Tibial nerve (tissue), 4 donors: ENCODE measurements around the gene VWC2. TPM values are rescaled to one million over a fixed set of nuclear protein-coding genes. Genes with fewer than 3 reads are reported as not detected.

ENCODE experiments used
- DNase-seq, 2 donors: peaks; one replicate each; pipeline ENCODE4 v3.0.0-alpha.2; 2019; ENCODE audit warnings: low spot score in 2 of 2
- H3K27ac ChIP-seq, 4 donors: fragments of 200-600 bp; sonication (generic) in 3 of 4; one replicate each; pipeline ENCODE4 v1.5.1; 2017 to 2019; ENCODE audit warnings: mild to moderate bottlenecking in 1 of 4
- H3K27me3 ChIP-seq, 2 donors: fragments of 200-600 bp; sonication (generic) in 1 of 2; one replicate each; pipeline versions ENCODE4 v1.5.1 to v1.6.0; 2017 to 2019
- H3K36me3 ChIP-seq, 3 donors: fragments of 200-600 bp; sonication (generic); one replicate each; pipeline ENCODE4 v1.5.1; 2018 to 2019
- H3K4me1 ChIP-seq, 4 donors: fragments of 200-600 bp; sonication (generic) in 3 of 4; one replicate each; pipeline ENCODE4 v1.5.1; 2017 to 2019
- H3K4me3 ChIP-seq, 4 donors: fragments of 200-600 bp; sonication (generic) in 3 of 4; one replicate each; pipeline ENCODE4 v1.5.1; 2017 to 2019; ENCODE audit warnings: mild to moderate bottlenecking in 1 of 4, moderate library complexity in 1 of 4
- H3K9me3 ChIP-seq, 4 donors: fragments of 200-600 bp; sonication (generic) in 3 of 4; one replicate each; pipeline ENCODE4 v1.5.1; 2017 to 2019
- EP300 ChIP-seq, 2 donors: sonication (generic); formaldehyde crosslinking; IDR thresholded peaks; one replicate each; pipeline ENCODE4 v1.6.1; 2017; ENCODE audit warnings: antibody characterized with exemption in 2 of 2, mild to moderate bottlenecking in 1 of 2
- POLR2A ChIP-seq, 2 donors: fragments of 450-650 bp; IDR thresholded peaks; one replicate each; pipeline ENCODE4 v1.6.1; 2017; ENCODE audit warnings: antibody characterized with exemption in 2 of 2, mild to moderate bottlenecking in 2 of 2, moderate library complexity in 2 of 2
- WGBS, 2 donors: methylation state at CpG; one replicate each; pipeline ENCODE4 v1.1.5; 2018; 5-methylcytosine and 5-hydroxymethylcytosine counted together
- total RNA-seq, 4 donors: library from RNA; depleted of rRNA; stranded (reverse); fragments of >200 nt; gene quantifications; one replicate each; pipeline ENCODE4 v1.1.0, GENCODE V29; 2016
- TF ChIP-seq, protein P1 (sequence below), 5 experiments: fragments of 200-600 bp in 3 of 5; fragments of 450-650 bp in 2 of 5; sonication (generic) in 3 of 5; IDR thresholded peaks; one replicate each; pipeline ENCODE4 v1.5.1; 2016 to 2019; ENCODE audit warnings: antibody characterized with exemption in 5 of 5, mild to moderate bottlenecking in 3 of 5, moderate library complexity in 2 of 5

The VWC2 gene
- total RNA-seq, 4 donors from 2014 or later: under 0.01 to 0.20 (median under 0.01) TPM

DNA sequence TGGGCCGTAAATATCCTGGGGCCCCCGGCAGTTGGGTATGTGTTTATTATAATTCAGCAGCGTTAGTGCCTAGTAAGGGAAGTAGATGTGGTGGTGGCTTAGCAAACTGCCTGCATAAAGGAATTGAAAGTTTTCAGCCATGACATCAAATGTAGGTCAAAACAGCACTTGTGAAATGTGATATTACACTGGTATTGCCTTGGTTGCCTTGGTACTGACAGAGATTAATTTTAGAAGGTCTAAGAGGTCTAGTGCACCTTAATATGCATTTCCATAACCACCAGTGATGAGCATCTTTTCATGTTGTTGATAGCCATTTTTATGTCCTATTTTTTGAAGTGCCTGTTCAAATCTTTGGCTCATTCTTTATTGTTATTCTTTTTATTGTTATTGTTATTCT, 50.1 kb downstream of the VWC2 start:
- no peak for DNase-seq
- no peak overlapping the region for H3K27ac ChIP-seq
- no peak overlapping the region for H3K4me3 ChIP-seq
- 87 to 88% methylated on average over 3 of the region's 3 CpGs for WGBS, 2 donors
- TF ChIP-seq, protein P1, sequence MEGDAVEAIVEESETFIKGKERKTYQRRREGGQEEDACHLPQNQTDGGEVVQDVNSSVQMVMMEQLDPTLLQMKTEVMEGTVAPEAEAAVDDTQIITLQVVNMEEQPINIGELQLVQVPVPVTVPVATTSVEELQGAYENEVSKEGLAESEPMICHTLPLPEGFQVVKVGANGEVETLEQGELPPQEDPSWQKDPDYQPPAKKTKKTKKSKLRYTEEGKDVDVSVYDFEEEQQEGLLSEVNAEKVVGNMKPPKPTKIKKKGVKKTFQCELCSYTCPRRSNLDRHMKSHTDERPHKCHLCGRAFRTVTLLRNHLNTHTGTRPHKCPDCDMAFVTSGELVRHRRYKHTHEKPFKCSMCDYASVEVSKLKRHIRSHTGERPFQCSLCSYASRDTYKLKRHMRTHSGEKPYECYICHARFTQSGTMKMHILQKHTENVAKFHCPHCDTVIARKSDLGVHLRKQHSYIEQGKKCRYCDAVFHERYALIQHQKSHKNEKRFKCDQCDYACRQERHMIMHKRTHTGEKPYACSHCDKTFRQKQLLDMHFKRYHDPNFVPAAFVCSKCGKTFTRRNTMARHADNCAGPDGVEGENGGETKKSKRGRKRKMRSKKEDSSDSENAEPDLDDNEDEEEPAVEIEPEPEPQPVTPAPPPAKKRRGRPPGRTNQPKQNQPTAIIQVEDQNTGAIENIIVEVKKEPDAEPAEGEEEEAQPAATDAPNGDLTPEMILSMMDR (IDR thresholded peaks at IDR 0.05): no peak
- TF ChIP-seq EP300 (IDR thresholded peaks at IDR 0.05) (no peak), POLR2A (IDR thresholded peaks at IDR 0.05) (no peak)
- H3K9me3 ChIP-seq: peaks cover 0 to 17% (median 0%) of the 10 kb centered on the region in 4 donors
- H3K4me1 ChIP-seq: no peaks in the 10 kb centered on the region
- no peaks in the 10 kb centered on the region for H3K36me3 ChIP-seq
- H3K27me3 ChIP-seq: no peaks in the 10 kb centered on the region

DNA sequence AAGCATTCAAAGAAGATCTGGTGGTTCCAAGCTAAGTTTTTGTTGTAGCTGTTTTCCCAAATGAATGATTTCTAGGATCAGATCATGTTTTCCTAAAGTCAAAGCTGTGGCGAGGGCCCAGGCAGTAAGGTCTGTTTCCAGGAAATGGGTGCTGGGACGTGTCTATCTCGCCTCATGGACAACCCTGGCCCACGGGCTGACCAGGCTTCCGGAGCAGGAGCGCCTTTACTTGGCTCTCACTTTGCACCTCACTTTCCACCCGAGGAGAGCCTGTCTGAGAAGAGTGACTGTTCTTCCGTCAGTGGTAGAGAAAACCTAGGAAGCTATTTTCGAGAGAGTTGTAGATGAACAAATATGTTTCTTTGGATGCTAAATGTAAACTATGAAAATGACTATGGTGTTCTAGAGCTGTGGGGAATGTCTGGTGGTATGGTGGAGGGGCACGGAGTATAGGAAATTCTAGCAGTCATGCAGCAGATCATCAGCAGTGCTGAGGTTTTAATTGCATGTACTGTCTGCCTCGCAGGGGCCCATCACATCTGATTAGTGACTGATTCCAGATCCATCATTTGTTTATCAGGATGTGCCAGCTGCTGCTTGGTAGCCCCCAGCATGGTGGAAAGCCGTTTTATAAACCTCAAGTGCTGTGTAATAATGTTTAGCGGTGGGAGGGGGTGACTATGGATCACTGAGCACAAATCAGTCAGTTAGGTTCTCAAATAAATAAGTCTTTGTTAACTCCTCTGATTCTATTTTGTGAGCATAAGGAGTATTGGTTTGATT, 66.6 kb downstream of the VWC2 start:
- TF ChIP-seq EP300 (IDR thresholded peaks at IDR 0.05): no peak
- TF ChIP-seq, protein P1 (IDR thresholded peaks at IDR 0.05): no peak
- TF ChIP-seq POLR2A (IDR thresholded peaks at IDR 0.05): no peak
- H3K27ac ChIP-seq: no peak overlapping the region
- no peak for DNase-seq
- 81 to 84% methylated on average over 13 of the region's 13 CpGs for WGBS, 2 donors
- H3K36me3 ChIP-seq: no peaks in the 10 kb centered on the region
- no peaks in the 10 kb centered on the region for H3K27me3 ChIP-seq
- no peaks in the 10 kb centered on the region for H3K4me1 ChIP-seq
- no peaks in the 10 kb centered on the region for H3K9me3 ChIP-seq
- no peak overlapping the region for H3K4me3 ChIP-seq

- H3K27me3 ChIP-seq: no peaks in the 10 kb centered on the region
- no peak overlapping the region for H3K4me3 ChIP-seq
- TF ChIP-seq EP300 (IDR thresholded peaks at IDR 0.05) (no peak), POLR2A (IDR thresholded peaks at IDR 0.05) (no peak)
- TF ChIP-seq, protein P1 (IDR thresholded peaks at IDR 0.05): no peak
- H3K9me3 ChIP-seq: no peaks in the 10 kb centered on the region
- 62 to 68% methylated on average over 5 of the region's 5 CpGs for WGBS, 2 donors
- no peak for DNase-seq
- no peaks in the 10 kb centered on the region for H3K36me3 ChIP-seq
- no peaks in the 10 kb centered on the region for H3K4me1 ChIP-seq
- H3K27ac ChIP-seq: no peak overlapping the region
Observed at GRCh38 chr7:49840751-49841405, 67.4 kb downstream of the VWC2 start.

DNA sequence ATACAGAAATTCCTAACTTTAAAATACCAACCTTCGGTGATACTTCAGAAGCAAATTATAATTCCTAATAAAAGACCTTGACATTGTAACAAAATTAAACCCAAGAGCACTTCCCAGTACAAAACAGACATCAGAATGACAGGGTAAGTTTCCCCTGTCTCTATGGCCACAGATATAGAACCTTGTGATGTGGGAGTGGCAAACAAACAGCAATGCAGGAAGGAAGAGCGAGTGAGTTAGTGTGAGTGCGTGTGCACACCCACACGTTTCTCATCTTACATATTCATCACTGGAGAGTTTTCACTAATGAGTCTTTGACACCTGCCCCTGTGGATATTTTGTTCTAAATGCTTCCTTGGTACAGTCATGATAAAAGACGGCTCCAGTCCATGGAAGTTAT, 72.2 kb downstream of the VWC2 start:
- TF ChIP-seq POLR2A (IDR thresholded peaks at IDR 0.05) (no peak), EP300 (IDR thresholded peaks at IDR 0.05) (no peak)
- TF ChIP-seq, protein P1 (IDR thresholded peaks at IDR 0.05): no peak
- WGBS, 2 donors: 49 to 53% methylated on average over 5 of the region's 5 CpGs
- Histone ChIP-seq H3K27ac (no peak overlapping the region), H3K27me3 (no peaks in the 10 kb centered on the region), H3K36me3 (no peaks in the 10 kb centered on the region), H3K4me3 (no peak overlapping the region), H3K9me3 (no peaks in the 10 kb centered on the region), H3K4me1 (no peaks in the 10 kb centered on the region)
- no peak for DNase-seq

DNA sequence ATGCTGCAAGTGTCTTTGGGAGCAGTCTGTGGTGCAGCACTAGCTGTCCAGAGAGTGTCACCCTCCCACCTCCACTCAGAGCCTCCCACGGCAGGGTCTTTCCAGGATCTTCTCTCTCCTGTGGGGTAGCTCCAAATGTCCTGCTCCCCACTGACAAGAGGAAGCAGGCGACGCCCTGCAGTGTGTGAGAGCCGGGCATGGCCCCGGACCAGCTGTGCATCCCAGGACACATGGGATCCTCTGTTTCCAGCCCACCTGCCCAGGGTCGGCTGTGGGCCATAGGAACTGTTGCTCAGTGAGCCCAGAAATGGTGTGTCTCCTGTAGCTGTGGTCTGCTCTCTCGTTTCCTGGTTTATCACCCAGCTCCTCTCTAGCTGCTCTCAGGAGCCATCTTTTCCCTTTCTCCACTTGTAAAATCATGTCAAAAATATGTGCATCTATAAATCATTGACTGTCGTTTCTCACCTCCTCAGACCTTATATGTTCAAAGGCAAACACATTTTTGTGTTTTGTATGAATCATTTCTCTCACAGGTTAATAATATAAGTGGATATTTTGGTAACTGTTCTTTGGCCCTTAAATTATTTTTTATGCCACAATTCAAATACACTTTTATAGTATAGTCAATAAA, 74.9 kb downstream of the VWC2 start:
- no peak for TF ChIP-seq POLR2A (IDR thresholded peaks at IDR 0.05)
- no peak for TF ChIP-seq EP300 (IDR thresholded peaks at IDR 0.05)
- TF ChIP-seq, protein P1 (IDR thresholded peaks at IDR 0.05): no peak
- Histone ChIP-seq H3K4me3 (no peak overlapping the region), H3K4me1 (no peaks in the 10 kb centered on the region), H3K9me3 (no peaks in the 10 kb centered on the region), H3K36me3 (no peaks in the 10 kb centered on the region), H3K27me3 (no peaks in the 10 kb centered on the region), H3K27ac (no peak overlapping the region)
- DNase-seq: no peak
- 72 to 77% methylated on average over 8 of the region's 8 CpGs for WGBS, 2 donors
